NCI-H1105 (cell line): ENCODE measurements around the gene PXK.
"Not testable (repeated sequence)": the region's sequence is repeated elsewhere in the genome, so short reads cannot be mapped to it uniquely, and the experiment has no call there.

Source experiments
- DNase-seq: peaks from one replicate; lab custom pipeline; 2025; lab: John Stamatoyannopoulos, UW

Gene PXK

DNA sequence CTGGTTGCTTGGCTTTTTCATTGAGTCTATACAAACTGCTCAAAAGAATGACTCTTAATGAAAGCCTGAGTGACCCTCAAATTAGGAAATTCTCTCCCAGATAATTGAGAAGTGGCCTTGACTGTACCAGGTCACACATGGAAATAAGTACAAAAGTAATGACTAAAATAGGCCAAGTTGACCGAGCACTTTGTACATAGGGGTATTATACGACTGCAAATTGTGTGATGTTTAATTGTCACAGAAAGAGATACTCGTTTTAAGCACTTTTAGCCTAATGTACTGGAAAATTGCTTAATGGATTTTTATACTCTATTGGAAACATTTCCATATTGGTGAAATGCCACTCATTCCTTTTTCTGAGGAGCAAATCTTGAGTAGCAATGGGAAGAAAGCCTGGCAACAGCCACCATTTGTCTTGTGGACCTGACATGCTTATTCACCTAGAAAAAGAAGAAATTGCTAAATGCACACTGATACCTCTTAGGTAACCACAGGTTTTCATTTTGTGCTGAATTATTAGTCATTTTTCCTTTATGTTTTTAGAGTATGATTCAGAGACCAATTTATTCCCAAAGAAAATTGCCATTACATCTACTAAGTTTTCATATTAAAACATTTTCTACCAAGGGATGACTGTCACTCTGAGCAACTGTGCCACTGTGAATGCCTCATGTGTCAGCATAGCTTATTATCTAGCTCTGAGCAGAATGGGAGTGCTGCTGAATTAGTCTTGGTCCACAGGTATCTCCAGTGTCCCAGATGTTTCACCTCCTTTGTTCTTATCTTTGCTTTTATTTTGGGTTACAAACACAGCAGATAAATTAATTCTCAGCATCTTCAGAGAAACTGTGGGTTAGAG is 8.9 kb upstream of the PXK start:
- DNase-seq, result no peak

DNA sequence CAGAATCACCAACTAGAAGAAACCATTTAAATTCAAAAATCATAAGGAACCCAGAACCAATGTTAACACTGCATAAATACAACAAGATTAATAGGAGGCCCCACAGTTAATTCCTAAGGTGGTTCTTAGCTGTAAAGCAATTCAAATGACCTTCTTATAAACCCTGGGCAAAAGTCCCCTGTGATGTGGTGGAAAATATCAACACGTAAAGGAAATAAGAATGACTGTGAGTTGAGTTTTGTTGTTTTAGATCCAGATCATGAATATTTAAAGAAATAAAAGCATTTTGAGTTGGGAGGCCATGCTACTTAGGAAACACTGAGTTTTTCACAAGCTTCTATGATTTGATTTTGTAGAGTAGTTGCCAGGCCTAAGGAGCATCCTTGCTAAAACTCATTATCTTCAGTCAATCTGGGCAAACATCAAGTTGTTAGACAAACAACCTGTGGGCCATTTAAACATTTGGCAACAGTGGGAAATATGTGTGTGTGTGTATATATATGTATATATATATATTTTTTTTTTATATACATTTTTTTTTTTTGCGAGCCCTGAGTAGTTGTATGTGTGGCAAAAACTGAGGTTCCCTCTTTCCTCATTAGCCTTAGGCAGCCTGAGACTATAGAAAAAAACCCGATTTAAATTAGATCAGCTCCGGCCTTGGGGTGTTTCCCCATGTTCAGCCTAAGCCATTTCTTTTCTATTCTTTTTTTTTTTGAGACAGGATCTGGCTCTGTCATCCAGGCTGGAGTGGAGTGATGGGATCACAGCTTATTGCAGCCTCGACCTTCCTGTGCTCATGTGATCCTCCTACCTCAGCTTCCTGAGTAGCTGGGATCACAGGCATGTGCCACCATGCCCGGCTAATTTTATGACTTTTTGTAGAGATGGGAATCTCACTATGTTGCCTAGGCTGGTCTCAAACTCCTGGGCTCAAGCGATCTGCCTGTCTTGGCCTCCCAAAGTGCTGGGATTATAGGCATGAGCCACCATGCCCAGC is 8.0 kb upstream of the PXK start:
- no peak for DNase-seq

DNA sequence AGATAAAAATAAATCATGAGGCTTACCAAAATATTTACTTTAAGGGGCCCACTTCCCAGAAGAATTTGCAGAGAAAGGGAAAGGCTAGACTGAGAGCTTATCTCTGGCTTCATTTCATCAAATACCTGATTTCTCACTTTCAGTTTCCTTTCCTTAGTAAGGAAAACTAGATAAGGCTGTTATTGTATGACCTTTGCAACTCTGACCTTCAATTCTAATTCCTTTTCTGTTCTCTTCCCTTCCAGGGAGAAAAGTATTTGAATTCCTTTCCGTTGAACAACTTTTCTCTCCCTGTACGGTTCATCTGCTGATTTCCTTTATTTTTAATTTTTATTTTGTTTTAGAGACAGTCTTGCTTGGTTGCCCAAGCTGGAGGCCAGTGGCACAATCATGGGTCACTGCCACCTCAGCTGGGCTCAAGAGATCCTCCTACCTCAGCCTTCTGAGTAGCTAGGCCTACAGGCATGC is 7.1 kb upstream of the PXK start:
- DNase-seq, result no peak

DNA sequence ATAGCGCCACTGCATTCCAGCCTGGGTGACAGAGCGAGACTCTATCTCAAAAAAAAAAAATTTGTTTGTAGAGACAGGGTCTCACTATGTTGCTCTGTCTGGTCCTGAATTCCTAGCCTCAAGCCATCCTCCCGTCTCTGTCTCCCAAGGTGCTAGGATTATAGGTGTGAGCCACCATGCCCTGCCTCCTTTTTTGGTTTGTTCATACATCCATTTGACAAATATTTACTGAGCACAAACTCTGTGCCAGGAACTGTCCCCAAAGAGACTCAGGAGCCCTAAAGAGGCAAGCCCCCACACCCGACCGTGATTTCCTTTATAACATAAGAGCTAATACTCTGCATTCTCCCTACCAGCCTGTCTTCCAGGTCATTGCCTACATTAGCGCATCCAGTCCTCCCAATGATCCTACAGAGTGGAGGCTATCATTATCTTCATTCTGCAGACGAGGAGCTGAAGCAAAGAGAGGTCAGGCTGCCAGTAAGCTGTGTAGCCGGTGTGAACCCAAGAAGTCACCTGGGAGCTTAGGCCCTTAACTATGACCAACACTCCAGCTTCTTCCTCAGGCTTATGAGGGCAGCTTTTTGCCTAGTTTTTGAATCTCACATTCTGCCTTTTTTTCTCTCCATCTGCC is 6.3 kb upstream of the PXK start:
- no peak for DNase-seq

DNA sequence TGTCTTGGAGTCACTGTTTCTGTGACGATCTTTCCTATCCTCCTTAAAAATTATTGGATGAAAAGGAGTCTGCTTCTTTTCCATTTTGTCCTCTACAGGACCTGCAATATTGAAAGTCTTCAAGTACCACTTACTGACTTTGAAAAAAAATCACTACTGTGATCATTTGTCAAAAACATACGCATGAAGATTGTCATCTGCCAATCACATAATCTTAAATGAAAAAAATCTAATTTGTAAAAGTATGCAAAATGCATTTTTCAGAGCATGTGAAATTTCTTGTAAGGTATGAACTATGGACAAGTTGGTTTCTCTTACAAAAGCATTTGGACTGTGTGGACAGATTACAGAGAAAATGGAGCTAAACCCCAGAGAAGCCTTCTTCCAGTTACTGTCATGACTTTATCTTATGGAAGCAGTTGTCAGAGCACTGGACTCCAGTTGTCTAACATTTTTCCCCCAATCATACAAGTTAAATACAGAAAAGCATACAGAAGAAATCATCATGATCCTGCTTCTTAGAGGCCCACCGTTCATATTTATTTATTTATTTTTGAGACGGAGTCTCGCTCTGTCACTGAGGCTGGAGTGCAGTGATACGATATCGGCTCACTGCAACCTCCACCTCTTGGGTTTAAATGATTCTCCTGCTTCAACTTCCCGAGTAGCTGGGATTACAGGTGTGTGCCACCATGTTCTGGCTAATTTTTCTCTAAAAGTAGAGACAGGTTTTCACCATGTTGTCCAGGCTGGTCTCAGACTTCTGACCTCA is 3.4 kb upstream of the PXK start:
- DNase-seq, result no peak

DNA sequence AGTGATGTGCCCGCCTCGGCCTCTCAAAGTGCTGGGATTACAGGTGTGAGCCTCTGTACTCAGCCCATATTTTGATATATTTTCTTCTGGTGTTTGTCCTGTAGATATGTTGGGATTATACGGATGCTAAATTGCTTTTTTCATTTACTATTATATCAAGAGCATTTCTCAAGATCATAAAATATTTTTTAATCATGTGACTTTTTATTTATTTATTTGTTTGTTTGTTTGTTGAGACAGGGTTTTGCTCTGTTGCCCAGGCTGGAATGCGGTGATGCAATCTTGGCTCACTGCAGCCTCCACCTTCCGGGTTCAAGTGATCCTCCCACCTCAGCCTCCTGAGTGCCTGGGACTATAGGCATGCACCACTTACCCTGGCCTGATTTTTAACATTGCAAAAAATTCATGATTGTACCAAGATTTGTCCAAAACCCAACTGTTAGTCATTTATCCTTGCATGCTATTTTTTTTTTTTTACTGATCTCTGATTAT is 2.7 kb upstream of the PXK start:
- DNase-seq, result no peak

DNA sequence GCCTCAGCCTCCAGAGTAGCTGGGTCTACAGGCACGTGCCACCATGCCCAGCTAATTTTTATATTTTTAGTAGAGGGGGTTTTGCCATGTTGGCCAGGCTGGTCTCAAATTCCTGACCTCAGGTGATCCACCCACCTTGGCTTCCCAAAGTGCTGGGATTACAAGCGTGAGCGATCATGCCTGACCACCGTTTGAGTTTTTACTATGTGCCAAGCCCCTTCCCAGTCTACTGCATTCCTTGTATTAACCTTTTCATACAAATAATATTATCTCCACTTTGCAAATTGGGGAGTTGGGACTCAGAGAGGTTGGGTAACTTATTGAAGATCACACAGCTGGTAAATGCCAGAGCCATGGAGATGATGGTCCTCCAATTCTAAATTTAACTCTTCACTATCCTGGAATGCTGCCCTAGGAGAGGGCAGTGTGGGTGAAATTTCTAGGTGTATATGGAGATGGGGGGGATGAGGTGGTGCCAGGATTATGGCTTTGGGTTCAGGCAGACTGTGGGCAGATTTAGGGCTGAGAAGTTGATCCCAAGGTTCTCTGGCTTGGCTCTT is 1.0 kb upstream of the PXK start:
- no peak for DNase-seq

DNA sequence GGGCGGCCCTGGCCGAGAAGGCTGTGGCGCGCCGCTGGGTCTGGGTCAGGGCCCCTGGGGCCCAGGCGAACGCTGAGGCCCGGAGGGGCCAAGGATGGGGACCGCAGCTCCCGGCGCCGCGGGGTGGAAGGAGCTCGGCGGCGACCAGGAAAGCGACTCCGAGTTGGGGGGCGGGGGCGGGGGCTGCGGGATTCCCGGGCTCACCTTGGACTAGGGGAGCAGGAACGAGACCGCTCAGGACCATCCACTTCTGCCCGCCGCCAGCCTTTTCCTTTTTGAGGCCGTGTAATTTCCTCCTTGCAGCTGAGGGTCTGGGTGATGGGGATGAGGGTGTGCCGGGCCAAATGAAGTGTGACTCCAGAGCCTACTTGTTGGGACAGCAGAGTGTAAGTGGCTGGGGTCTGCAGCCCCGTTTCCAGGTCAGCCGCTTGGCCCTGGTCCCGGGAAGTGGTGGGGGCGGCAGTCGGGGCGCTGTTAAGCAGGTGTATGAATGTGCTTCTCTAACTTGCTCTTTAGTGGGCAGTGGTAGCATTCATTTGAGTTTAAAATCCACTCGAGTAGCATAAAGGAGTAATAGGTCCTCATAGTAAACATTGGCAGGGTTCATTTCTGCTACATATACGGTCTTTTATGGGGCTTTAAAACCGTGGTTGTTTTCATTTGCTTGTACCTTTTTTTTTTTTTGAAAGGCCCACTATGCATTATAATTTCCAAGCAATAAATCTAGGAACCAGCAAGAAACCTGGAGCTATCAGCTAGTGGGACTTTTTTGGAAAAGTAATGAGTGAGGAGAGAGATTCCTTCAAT is 717 bp downstream of the PXK start:
- DNase-seq, result no peak

DNA sequence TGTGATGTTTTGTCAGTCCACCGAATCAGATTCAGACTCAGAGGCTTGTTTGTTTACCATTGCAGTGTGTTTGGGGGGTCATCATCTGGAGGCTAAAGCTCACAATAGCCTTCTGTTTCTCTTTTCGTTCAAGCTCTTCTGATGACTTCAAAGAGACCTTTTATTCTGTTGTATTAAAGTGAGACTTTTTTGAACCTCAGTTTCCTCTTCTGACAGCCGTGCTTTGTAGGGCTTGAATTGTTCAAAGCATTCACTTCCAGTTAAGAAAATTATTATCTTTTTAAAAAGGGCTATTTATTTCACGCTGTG is 1.3 kb downstream of the PXK start:
- DNase-seq, result no peak

DNA sequence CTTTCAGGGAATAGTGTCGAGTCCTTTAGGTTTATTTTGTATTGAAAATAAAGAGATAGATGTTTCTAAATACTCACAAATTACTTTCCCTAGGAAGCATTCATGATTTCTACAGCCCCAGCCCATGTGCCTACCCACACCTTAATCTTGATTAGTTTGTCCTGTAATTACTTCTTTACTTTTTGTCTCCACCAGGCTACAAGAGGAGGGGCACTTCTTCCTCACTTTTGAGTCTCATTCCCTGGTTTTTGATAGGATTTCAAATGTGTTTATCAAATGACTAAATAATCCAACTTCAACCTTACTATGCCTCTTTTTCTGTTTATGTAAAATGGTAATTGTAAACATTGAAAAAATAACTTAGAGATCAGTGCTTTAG is 1.8 kb downstream of the PXK start:
- no peak for DNase-seq

DNA sequence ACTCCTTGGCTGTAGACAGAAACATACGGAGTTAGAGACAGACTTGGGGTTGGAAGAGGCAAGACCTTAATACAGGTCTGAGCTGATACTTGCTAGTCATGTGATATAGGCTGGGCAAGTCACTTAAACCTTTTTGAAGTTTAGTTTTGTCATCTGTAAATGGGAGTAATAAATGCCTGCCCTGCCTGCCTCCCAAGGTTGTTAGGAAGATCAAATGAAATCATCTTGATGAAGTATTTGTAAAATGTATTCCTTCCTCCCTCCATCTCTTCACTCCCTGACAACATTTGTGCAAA is 2.9 kb downstream of the PXK start:
- DNase-seq, result no peak

DNA sequence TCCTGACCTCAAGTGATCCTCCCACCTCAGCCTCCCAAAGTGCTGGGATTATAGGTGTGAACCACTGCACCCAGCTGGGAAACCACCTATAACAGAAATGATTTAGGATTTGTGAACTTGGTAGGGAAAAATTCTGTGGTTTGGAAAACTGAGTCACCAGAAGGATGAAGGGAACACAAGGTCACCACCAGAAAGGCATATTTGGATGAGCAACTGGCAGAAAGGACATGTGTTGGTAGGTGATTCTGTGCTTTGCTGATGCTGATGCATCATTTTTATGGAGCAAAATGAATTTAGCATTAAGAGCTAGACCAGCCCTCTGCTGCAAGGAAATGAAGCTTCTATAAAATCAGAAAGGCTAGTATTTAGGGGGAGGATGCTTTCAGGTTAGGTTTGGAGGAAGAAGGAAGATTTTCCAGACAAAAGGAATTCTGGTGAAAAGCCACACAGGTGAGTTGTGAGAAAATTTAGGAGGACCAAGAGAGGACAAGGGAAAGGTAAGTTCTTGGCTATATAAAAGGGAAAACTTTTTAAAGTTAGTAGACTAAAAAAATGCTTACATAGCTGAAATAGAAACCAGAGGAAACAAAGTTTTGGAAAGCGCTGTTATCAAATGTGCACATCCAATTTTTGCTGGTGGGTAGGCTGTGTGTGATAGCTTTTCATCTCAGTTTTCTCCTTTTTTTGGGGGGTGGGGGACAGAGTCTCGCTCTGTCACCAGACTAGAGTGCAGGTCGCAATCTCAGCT is 3.6 kb downstream of the PXK start:
- no peak for DNase-seq

DNA sequence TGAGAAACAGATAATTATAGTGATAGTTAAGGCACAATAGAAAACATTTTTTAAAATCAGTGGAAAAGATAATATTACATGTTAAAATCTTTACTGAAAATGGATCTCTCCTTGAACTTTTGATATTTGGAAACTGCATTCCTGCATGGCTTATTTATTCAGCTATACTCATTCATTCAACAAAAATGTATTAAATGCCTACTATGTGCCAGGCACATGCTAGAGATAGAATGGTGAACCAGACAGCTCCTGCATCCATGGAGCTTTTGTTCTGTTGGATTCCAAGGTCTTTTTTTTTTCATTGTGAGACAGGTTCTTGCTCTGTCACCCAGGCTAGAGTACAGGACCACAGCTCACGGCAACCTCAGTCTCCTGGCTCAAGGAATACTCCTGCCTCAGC is 4.5 kb downstream of the PXK start:
- DNase-seq, result no peak

DNA sequence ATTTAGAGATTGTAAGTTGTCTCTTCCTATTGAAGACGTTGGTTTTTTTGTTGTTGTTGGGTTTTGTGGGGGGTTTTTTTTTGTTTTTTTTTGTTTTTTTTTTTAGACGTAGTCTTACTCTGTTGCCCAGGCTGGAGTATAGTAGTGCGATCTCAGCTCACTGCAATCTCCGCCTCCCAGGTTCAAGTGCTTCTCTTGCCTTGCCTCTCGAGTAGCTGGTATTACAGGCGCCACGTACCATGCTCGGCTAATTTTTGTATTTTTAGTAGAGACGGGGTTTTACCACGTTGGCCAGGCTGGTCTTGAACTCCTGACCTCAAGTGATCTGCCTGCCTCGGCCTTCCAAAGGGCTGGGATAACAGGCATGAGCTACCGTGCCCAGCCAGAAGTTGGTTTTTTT is 6.5 kb downstream of the PXK start:
- not testable (repeated sequence) for DNase-seq

DNA sequence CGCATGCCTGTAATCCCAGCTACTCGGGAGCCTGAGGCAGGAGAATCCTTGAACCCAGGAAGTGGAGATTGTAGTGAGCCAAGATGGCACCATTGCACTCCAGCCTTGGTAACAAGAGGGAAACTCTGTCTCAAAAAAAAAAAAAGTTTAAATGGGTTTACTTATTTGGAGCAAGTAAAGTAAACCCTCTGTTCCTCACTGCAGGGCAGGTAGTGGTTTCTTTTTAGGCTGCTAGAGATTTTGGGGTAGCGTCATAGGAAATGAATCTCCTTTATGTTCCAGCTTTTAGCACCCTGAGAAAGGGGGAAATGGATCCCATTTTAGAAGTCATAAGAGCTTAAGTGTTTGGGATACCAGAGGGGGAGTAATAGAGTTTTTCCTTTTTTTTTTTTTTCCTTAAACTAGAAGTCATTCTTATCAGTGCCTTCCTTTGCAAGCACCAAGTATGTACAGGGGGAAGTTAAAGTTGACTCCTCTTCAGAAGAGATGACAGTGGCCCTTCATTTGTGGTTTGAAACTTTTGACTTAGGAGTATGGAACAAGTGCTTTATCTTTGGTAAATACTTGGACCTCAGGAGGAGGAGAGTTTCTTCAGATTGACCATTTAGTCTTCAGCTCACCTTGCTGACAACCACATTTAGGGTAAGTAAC is 8.0 kb downstream of the PXK start:
- DNase-seq, result no peak

DNA sequence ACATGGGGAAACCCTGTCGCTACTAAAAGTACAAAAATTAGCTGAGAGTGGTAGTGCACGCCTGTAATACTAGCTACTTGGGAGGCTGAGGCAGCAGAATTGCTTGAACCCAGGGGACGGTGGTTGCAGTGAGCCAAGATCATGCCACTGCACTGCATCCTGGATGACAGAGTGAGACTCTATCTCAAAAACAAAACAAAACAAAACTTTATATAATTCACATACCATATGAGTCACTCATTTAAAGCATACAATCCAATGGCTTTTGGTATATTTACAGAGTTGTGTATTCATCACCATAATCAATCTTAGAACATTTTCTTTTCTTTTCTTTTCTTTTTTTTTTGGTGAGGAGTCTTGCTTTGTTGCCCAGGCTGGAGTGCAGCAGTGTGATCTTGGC is 8.7 kb downstream of the PXK start:
- no peak for DNase-seq

DNA sequence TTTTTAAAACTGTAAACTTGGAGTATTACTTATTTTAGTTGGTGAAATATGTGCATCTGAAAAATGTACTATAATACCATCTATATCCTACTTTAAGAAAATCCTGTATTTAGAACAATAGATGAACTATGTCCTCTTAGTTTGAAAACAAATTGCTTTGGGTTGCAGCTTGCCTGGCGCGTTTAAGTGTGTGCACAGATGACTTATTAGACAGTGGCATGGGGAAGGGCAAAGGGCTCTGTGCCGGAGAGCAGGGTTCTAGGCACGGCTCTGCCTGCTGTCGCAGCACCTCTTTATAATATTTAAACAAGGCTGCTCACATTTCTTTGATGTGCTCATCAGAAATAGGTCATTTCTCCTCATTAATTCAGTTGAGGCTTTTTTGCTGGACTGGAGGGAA is 10.0 kb downstream of the PXK start:
- no peak for DNase-seq

DNA sequence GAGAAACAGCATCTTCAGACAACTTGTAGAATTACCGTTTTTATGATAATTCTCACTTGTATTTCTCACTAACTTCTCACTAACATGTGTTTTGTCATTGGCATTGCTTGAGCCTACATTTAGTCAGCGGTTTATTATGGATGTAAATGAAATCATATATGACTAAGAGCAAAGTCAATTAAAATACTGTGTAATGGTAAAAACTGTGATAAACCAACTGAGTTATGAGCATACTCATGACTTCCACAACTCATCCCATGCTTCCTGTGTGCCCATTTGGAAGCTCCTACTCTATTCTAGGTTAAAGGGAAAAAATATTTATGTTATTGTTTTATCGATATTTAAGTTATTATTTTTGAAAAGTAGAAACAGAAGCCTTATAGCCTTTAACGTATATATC is 12.8 kb downstream of the PXK start:
- DNase-seq, result no peak

DNA sequence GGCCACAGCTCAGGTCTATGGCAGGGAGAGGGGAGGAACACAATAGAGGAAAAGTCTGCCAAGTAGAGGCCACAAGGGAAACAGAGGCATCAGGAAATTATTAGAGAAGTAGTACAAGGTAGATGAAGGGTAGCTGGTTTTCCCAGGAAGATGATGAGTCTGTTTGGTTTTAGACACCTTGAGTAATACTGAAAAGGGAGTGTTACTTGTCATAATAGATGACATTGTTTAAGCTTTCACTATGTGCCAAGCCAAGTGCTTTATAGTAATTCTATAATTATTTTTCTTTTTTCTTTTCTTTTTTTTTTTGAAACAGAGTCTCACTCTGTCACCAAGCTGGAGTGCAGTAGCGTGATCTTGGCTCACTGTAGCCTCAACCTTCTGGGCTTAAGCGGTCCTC is 13.7 kb downstream of the PXK start:
- DNase-seq, result no peak

DNA sequence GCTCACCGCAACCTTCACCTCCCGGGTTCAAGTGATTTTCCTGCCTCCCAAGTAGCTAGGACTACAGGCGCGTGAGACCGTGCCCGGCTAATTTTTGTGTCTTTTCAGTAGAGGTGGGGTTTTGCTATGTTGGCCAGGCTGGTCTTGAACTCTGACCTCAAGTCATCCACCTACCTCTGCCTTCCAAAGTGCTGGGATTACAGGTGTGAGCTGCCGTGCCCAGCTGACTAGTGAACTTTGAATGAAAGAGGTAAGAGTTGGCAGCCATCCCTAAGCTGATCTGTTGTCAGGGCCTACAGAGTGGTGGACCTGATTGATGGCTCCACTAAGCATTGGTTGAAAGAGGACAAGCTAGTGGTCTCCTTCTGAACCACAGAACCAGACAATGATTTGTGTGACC is 15.3 kb downstream of the PXK start:
- DNase-seq, result no peak
